Measurements from ENCODE around the gene WDR83.
"Not testable (repeated sequence)": the region's sequence is repeated elsewhere in the genome, so short reads cannot be mapped to it uniquely, and the experiment has no call there.

Gene WDR83

GRCh38 chr19:12629215-12629614 is 37.4 kb upstream of the WDR83 start:
- H3K4me3 ChIP-seq (ENCODE audit: low read depth, low read length): no peak overlapping the region
- DNase-seq (ENCODE audit: low read depth): no peak
- no peak for TF ChIP-seq CTCF (IDR thresholded peaks at IDR 0.05; ENCODE audit: control insufficient read depth, extremely low read depth, insufficient read depth)

GRCh38 chr19:12636631-12637030 is 30.0 kb upstream of the WDR83 start:
- no peak for DNase-seq (ENCODE audit: low read depth)
- no peak for TF ChIP-seq CTCF (IDR thresholded peaks at IDR 0.05; ENCODE audit: control insufficient read depth, extremely low read depth, insufficient read depth)
- no peak overlapping the region for H3K4me3 ChIP-seq (ENCODE audit: low read depth, low read length)

GRCh38 chr19:12638611-12639182 is 27.9 kb upstream of the WDR83 start:
- no peak overlapping the region for H3K4me3 ChIP-seq (ENCODE audit: low read depth, low read length)
- DNase-seq (ENCODE audit: low read depth): no peak
- no peak for TF ChIP-seq CTCF (IDR thresholded peaks at IDR 0.05; ENCODE audit: control insufficient read depth, extremely low read depth, insufficient read depth)

- H3K4me3 ChIP-seq (ENCODE audit: low read depth, low read length): no peak overlapping the region
- peak; percentile 61 for TF ChIP-seq CTCF (IDR thresholded peaks at IDR 0.05; ENCODE audit: control insufficient read depth, extremely low read depth, insufficient read depth)
- no peak for DNase-seq (ENCODE audit: low read depth)
Observed at GRCh38 chr19:12639901-12640613, 26.6 kb upstream of the WDR83 start.

- DNase-seq (ENCODE audit: low read depth): no peak
- H3K4me3 ChIP-seq (ENCODE audit: low read depth, low read length): no peak overlapping the region
- no peak for TF ChIP-seq CTCF (IDR thresholded peaks at IDR 0.05; ENCODE audit: control insufficient read depth, extremely low read depth, insufficient read depth)
Observed at GRCh38 chr19:12641456-12641855, 25.2 kb upstream of the WDR83 start.

- no peak overlapping the region for H3K4me3 ChIP-seq (ENCODE audit: low read depth, low read length)
- DNase-seq (ENCODE audit: low read depth): no peak
- no peak for TF ChIP-seq CTCF (IDR thresholded peaks at IDR 0.05; ENCODE audit: control insufficient read depth, extremely low read depth, insufficient read depth)
Observed at GRCh38 chr19:12642506-12642905, 24.1 kb upstream of the WDR83 start.

- not testable (repeated sequence) for H3K4me3 ChIP-seq (ENCODE audit: low read depth, low read length); DNase-seq (ENCODE audit: low read depth)
Observed at GRCh38 chr19:12643716-12644115, 22.9 kb upstream of the WDR83 start.

All from LNCaP clone FGC (cell line).